Measurements from ENCODE around the gene SLC7A5. TPM values are rescaled to one million over a fixed set of nuclear protein-coding genes. Genes with fewer than 3 reads are reported as not detected.
"Not testable (repeated sequence)": the region's sequence is repeated elsewhere in the genome, so short reads cannot be mapped to it uniquely, and the experiment has no call there.

Gene SLC7A5
- total RNA-seq, 2 experiments from 2014 or later: 337 to 354 TPM

DNA sequence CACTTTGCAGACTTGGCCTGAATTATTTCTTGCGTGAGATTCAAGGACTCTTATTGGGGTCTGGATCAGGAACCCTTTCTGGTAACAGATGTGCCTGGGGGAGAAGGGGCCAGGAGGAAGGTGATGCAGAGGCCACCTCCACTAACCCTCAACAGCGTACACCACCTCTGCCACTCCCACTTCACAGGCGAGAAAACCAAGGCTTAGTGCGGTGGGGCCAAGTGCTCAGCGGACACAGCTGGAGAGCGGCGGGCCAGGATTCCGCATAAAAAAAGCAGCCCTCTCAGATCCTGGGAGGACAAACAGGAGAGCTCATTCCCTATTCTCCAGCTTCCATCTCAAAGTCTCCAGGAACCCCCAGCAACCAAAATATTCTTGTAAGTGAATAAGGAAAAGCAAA, 51.4 kb downstream of the SLC7A5 start:
- peaks cover 3% of the 10 kb centered on the region for H3K36me3 Mint-ChIP-seq (ENCODE audit: low read depth)
- ATAC-seq (no peak), DNase-seq (no peak)
- peaks cover 6% of the 10 kb centered on the region for H3K9me3 Mint-ChIP-seq (ENCODE audit: low read depth)
- POLR2A ChIA-PET: interaction anchor here (0.7 kb wide), 1 partner anchor 10 kb away, joined by 3 read pairs; no protein-coding TSS in a partner anchor
- intact Hi-C loops (cut with DNase I, micrococcal nuclease): no loop called here
- no peaks in the 10 kb centered on the region for H3K27me3 Mint-ChIP-seq
- H3K4me1 Mint-ChIP-seq: peaks cover 7% of the 10 kb centered on the region
- CTCF ChIA-PET: no interaction called here
- no peak overlapping the region for H3K4me3 Mint-ChIP-seq
- no peak overlapping the region for H3K27ac Mint-ChIP-seq

DNA sequence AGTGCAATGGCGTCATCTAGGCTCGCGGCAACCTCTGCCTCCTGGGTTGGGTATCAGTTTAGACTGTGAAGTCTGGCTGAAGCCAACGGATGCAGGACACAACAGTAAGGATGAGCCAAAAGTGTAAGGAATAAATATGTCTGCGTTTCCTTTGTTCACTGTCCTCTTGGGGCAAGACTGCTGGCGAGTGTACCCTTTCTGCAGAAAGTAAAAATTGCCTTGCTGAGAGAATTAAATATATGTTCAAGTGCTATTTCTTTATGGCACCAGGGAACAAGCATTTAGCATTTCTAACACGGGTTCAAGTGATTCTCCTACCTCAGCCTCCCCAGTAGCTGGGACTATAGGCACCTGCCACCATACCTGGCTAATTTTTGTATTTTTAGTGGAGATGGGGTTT, 51.9 kb downstream of the SLC7A5 start:
- intact Hi-C loops (cut with DNase I, micrococcal nuclease); H3K27ac Mint-ChIP-seq; H3K4me1 Mint-ChIP-seq; CTCF ChIA-PET; DNase-seq; H3K36me3 Mint-ChIP-seq (ENCODE audit: low read depth); H3K4me3 Mint-ChIP-seq; H3K9me3 Mint-ChIP-seq (ENCODE audit: low read depth); H3K27me3 Mint-ChIP-seq; ATAC-seq: not testable (repeated sequence)
- POLR2A ChIA-PET: interaction anchor here (0.7 kb wide), 1 partner anchor 231 kb away, joined by 3 read pairs; no protein-coding TSS in a partner anchor

DNA sequence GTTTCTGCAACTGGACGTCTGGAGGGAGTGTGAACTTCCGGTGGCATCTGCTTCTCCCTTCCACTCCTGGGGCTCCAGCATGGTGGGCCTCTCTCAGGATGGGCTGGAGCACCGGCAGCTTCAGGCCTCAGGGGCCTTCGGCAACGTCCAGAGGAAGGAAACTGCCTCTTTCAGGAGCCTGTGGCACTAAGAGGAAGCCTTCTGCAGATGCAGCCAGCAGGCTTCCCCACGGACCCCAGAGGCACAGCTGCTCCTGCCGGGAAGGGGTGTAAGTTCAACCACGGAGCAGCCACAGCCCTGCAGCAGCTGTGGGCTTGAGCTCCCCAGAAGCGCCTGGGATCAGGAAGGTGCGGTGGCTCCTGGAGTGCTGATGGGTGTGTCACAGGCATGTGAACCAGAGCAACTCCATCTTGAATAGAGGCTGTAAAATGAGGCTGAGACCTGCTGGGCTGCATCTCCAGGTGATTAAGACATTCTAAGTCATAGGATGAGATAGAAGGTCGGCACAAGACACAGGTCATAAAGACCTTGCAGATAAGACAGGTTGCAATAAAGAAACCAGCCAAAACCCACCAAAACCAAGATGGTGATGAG, 52.7 kb downstream of the SLC7A5 start:
- Mint-ChIP-seq H3K4me3 (no peak overlapping the region), H3K27ac (no peak overlapping the region), H3K9me3 (ENCODE audit: low read depth) (peaks cover 6% of the 10 kb centered on the region), H3K36me3 (ENCODE audit: low read depth) (peaks cover 3% of the 10 kb centered on the region), H3K4me1 (peaks cover 5% of the 10 kb centered on the region), H3K27me3 (no peaks in the 10 kb centered on the region)
- DNase-seq (no peak), ATAC-seq (no peak)
- intact Hi-C loops (cut with DNase I, micrococcal nuclease): no loop called here
- ChIA-PET POLR2A (no interaction called here), CTCF (interaction anchor here (0.6 to 0.8 kb wide), 2 partner anchors 97 to 415 kb away, joined by 3 read pairs; no protein-coding TSS in a partner anchor)

DNA sequence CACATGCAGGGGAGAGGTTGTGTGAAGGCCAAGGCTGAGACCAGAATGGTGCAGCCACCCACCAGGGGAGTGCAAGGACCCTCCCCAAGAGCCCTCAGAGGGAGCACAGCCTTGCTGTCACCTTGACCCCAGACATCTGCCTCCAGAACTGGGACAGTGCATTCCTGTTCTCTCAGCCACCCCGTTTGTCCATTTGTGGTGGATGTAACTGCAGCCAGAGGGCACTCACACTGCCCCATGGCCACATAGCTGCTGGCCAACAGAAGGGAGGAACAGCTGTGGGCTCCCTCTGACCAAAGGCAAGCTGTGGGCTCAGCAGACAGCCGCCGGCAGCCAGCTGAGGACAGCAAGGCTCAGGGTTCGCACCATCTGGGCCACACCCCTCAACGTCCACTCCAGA, 53.7 kb downstream of the SLC7A5 start:
- POLR2A ChIA-PET: no interaction called here
- H3K4me1 Mint-ChIP-seq: no peaks in the 10 kb centered on the region
- CTCF ChIA-PET: interaction anchor here (0.8 kb wide), 1 partner anchor 98 kb away, joined by 3 read pairs; no protein-coding TSS in a partner anchor

DNA sequence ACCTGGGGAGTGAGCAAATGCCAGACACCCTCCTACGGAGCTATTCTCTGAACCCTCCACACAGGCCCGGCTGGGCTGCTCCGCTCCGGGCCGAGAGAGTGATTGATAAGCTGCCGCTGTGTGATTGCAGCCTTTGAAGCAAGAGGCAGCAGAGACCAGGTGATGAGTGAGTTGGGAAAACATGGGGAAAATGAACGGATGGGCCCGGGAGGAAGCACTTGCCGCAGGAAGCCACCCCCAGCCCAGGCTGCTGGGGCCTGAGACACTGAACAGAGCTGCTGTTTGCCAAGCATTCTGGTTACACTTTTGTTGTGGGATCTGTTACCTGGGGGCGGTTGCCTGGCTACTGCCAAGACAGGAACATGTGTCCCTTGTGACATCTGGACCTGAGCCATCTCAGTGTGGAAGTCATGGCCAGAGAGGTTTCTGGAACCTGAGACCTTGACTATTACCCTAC, 57.1 kb downstream of the SLC7A5 start:
- CTCF ChIA-PET: no interaction called here
- peaks cover 15% of the 10 kb centered on the region for H3K4me1 Mint-ChIP-seq
- no peak overlapping the region for H3K4me3 Mint-ChIP-seq
- H3K27ac Mint-ChIP-seq: no peak overlapping the region
- peak; percentile 2 for DNase-seq
- intact Hi-C loops (cut with DNase I, micrococcal nuclease): no loop called here
- no peak for ATAC-seq
- H3K36me3 Mint-ChIP-seq (ENCODE audit: low read depth): peaks cover 2% of the 10 kb centered on the region
- POLR2A ChIA-PET: interaction anchor here (0.7 kb wide), 1 partner anchor 99 kb away, joined by 3 read pairs; no protein-coding TSS in a partner anchor
- no peaks in the 10 kb centered on the region for H3K9me3 Mint-ChIP-seq (ENCODE audit: low read depth)
- no peaks in the 10 kb centered on the region for H3K27me3 Mint-ChIP-seq

More for the DNA sequence above, 53.7 kb downstream of the SLC7A5 start:
- no peak for ATAC-seq
- Mint-ChIP-seq H3K4me3 (no peak overlapping the region), H3K9me3 (ENCODE audit: low read depth) (peaks cover 6% of the 10 kb centered on the region), H3K27me3 (no peaks in the 10 kb centered on the region), H3K27ac (no peak overlapping the region), H3K36me3 (ENCODE audit: low read depth) (peaks cover 3% of the 10 kb centered on the region)
- DNase-seq: no peak
- intact Hi-C loops (cut with DNase I, micrococcal nuclease): no loop called here

DNA sequence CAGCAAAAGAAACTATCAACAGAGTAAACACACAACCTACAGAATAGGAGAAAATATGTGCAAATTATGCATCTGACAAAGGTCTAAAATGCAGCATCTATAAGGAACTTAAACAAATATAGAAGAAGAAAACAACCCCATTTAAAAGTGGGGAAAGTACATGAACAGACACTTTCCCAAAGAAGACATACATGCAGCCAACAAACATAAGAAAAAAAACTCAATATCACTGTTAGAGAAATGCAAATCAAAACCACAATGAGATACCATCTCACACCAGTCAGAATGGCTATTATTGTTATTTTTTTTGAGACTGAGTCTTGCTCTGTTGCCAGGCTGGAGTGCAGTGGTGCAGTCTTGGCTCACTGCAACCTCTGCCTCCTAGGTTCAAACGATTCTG, 57.9 kb downstream of the SLC7A5 start:
- H3K4me1 Mint-ChIP-seq: peaks cover 22% of the 10 kb centered on the region
- H3K9me3 Mint-ChIP-seq (ENCODE audit: low read depth); H3K4me3 Mint-ChIP-seq; intact Hi-C loops (cut with DNase I, micrococcal nuclease); ATAC-seq; H3K27me3 Mint-ChIP-seq; CTCF ChIA-PET; H3K36me3 Mint-ChIP-seq (ENCODE audit: low read depth); H3K27ac Mint-ChIP-seq; DNase-seq: not testable (repeated sequence)
- POLR2A ChIA-PET: interaction anchor here (0.7 kb wide), 1 partner anchor 99 kb away, joined by 3 read pairs; no protein-coding TSS in a partner anchor

DNA sequence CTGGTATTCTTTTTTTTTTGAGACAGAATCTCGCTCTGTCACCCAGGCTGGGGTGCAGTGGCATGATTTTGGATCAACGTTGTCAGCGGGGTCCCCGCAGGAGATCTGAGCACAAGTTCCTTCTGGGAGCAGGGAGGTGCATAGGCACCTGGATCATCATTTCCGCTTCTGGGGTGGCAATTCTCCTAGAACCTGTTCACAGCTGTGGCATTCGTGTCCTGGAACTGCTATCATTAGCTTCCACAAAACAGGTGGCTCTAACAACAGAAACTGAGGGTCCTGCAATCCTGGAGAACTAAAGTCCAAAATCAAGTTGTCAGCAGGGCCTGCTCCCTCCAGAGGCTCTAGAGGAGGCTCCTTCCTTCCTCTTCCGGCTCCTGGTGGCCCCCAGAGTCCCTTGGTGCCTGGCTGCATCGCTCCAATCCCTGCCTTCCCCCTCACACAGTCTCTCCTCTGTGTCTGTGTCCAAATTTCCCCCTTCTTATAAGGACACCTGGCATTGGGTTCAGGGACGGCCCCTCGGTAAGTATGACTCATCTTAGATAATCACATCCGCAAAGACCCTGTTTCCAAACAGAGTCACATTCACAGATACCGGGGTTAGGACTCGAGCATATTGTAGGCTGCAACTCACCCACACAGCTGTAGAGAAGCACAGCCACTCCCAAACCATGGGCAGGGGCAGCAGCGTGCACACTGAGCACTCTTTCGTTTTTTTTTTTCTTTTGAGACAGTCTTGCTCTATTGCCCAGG, 60.0 kb downstream of the SLC7A5 start:
- Mint-ChIP-seq H3K27me3 (no peaks in the 10 kb centered on the region), H3K9me3 (ENCODE audit: low read depth) (no peaks in the 10 kb centered on the region), H3K36me3 (ENCODE audit: low read depth) (peaks cover 2% of the 10 kb centered on the region), H3K4me3 (no peak overlapping the region), H3K27ac (peak overlapping the region; percentile 0), H3K4me1 (peaks cover 29% of the 10 kb centered on the region)
- CTCF ChIA-PET: interaction anchor here (1.0 kb wide), 1 partner anchor 30 kb away, joined by 3 read pairs; no protein-coding TSS in a partner anchor
- intact Hi-C loops (cut with DNase I, micrococcal nuclease): no loop called here
- POLR2A ChIA-PET: interaction anchor here (0.6 kb wide), 1 partner anchor 415 kb away, joined by 3 read pairs; no protein-coding TSS in a partner anchor
- DNase-seq: peak; percentile 27
- ATAC-seq: no peak

DNA sequence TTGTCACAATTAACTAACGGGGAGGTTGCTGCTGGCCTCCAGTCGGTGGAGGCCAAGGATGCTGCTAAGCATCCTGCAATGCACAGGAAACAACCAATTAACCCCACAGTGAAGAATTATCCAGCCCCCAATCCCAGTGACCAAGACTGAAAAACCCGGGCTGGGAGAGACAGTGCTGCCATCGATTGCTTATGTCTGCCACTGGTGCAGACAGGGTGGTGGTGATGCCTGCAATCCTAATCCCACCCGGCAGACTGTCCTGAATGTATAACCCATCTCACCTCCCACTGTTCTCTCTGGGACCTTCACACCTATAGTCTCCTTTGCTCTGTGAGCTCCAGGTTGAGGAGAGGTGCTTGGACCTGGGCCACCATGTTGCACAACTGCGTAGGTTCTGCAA, 61.2 kb downstream of the SLC7A5 start:
- intact Hi-C loops (cut with DNase I, micrococcal nuclease): no loop called here
- POLR2A ChIA-PET: interaction anchor here (0.6 to 0.8 kb wide), 2 partner anchors 10 to 61 kb away, joined by 3 read pairs; no protein-coding TSS in a partner anchor
- CTCF ChIA-PET: interaction anchor here (1.1 to 2.5 kb wide), 4 partner anchors 25 to 87 kb away, joined by 3 to 8 read pairs (median 3); no protein-coding TSS in a partner anchor
- H3K27me3 Mint-ChIP-seq: no peaks in the 10 kb centered on the region
- peaks cover 29% of the 10 kb centered on the region for H3K4me1 Mint-ChIP-seq
- no peak overlapping the region for H3K4me3 Mint-ChIP-seq
- H3K36me3 Mint-ChIP-seq (ENCODE audit: low read depth): peaks cover 2% of the 10 kb centered on the region
- ATAC-seq: no peak
- peak overlapping the region; percentile 72 for H3K27ac Mint-ChIP-seq
- H3K9me3 Mint-ChIP-seq (ENCODE audit: low read depth): no peaks in the 10 kb centered on the region
- DNase-seq: no peak

DNA sequence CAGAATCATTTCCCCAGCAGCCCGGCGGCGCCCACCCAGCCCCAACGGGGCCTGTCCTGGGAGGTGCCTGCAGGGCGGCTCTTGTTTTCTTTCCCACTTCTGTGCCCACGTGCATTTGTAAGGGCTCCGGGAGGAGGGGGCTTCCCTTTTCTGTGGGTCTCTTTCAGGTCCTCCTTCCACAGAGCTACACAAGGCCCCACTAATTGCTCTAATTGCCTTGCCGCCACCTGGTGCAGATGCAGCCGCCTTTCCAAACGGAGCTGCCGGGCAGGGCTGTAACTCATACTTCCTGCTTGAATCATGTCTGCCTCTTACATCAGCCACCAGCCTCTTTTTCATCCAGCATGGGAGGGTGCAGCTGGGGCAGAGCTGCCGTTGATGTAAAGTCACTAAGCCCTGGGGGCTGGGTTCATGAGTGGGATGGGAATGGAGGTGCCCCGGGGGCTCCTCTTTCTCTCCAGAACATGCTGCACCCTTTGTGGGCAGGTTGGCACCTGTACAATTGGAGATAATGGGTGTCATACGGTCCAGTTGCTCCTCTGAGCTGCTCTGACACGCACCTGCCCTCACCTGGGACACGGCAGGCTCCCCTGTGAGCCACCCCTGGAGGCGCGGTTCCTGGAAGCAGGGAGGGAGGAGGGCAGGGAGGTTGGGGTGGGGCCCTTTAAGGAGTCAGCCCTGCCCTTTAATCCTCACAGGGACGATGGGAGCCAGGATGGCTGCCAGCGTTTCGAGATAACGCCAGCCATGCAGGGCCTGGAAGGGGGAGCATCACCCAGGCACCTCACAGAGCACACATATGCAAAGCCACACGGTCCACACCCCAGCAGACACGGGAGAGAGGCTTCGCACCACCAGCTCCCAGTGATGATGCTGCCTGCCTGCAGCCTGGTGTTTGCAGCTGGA, 62.4 kb downstream of the SLC7A5 start:
- no peaks in the 10 kb centered on the region for H3K27me3 Mint-ChIP-seq
- CTCF ChIA-PET: interaction anchor here (0.6 to 2.5 kb wide), 8 partner anchors 13 to 171 kb away, joined by 3 to 16 read pairs (median 4); no protein-coding TSS in a partner anchor
- peak overlapping the region; percentile 98 for H3K27ac Mint-ChIP-seq
- H3K9me3 Mint-ChIP-seq (ENCODE audit: low read depth): no peaks in the 10 kb centered on the region
- H3K4me3 Mint-ChIP-seq: peak overlapping the region; percentile 80
- intact Hi-C loops (cut with DNase I, micrococcal nuclease): loop anchor here (1.0 kb wide), 4 partner anchors 26 to 64 kb away; no protein-coding TSS in a partner anchor
- peak; percentile 85 for DNase-seq
- POLR2A ChIA-PET: interaction anchor here (0.7 to 1.5 kb wide), 6 partner anchors 19 to 144 kb away, joined by 3 to 12 read pairs (median 4); partner anchors contain the start of gene BANP
- ATAC-seq: peak; percentile 88
- H3K4me1 Mint-ChIP-seq: peaks cover 29% of the 10 kb centered on the region
- H3K36me3 Mint-ChIP-seq (ENCODE audit: low read depth): peaks cover 2% of the 10 kb centered on the region

DNA sequence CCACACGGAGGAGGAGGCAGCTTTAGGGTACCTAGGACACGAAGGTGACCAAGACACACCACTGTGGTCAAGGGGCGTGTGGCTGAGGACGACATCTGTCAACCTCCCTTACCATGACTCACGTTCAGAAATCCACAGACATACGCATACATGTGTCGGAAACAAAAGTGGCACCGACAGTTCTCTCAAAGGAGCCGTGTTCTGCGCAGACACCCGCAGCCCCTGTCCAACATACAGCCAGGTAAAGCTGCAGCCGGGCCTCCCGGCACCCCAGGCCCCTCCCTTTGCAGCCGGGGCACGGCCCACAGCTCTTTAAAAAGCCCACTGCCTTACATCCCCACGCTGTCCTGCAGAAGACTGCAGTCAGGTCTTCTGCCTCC, 63.1 kb downstream of the SLC7A5 start:
- Mint-ChIP-seq H3K4me1 (peaks cover 29% of the 10 kb centered on the region), H3K27me3 (no peaks in the 10 kb centered on the region), H3K27ac (peak overlapping the region; percentile 98), H3K36me3 (ENCODE audit: low read depth) (peaks cover 2% of the 10 kb centered on the region), H3K9me3 (ENCODE audit: low read depth) (no peaks in the 10 kb centered on the region), H3K4me3 (peak overlapping the region; percentile 80)
- ChIA-PET CTCF (interaction anchor here (0.6 to 2.5 kb wide), 4 partner anchors 13 to 95 kb away, joined by 4 to 16 read pairs (median 6); no protein-coding TSS in a partner anchor), POLR2A (interaction anchor here (0.9 to 1.5 kb wide), 5 partner anchors 19 to 62 kb away, joined by 3 to 12 read pairs (median 4); no protein-coding TSS in a partner anchor)
- intact Hi-C loops (cut with DNase I, micrococcal nuclease): loop anchor here (1.0 kb wide), 3 partner anchors 25 to 65 kb away; no protein-coding TSS in a partner anchor
- DNase-seq: peak; percentile 68
- peak; percentile 67 for ATAC-seq

Measured in activated CD4-positive, alpha-beta T cell treated with anti-CD3 and anti-CD28 coated beads for 36 hours (primary cell).